K562 (cell line): Measurements from ENCODE around the gene PCSK6. TPM values are rescaled to one million over a fixed set of nuclear protein-coding genes. Genes with fewer than 3 reads are reported as not detected.

Source experiments
- ATAC-seq: fragments of 200-7000 bp; cut with Tn5 transposase; 3 replicates; pipeline ENCODE4 v1.9.1; 2020; ENCODE audit warnings: moderate library complexity
- BruUV-seq: library from RNA; stranded (reverse); fragments of 400-500 nt; replicated peaks from 2 replicates; lab custom pipeline; 2021; lab: Mats Ljungman, UMichigan
- CTCF ChIA-PET: fragments of 300-600 bp; formaldehyde crosslinking; extraction: SDS; loops from one replicate; lab custom pipeline; 2021; ENCODE audit warnings: low intra/inter-chr PET ratio; lab: Yijun Ruan, JAX
- POLR2A ChIA-PET: fragments of 300-600, 350-650 bp; sonication (Branson Sonifier 250); formaldehyde crosslinking; extraction: SDS; loops from one replicate; lab custom pipeline; 2021; ENCODE audit warnings: antibody characterized with exemption, inconsistent platforms; lab: Yijun Ruan, JAX
- DNase-seq, 4 experiments: peaks; one replicate each; pipeline versions ENCODE4 v3.0.0 to v3.0.0-alpha.2; 2011 to 2018; ENCODE audit warnings: low spot score in 3 of 4, mixed read lengths in 3 of 4; ENCODE audit errors: extremely low read depth in 1 of 4
- FAIRE-seq: peaks from 2 replicates; lab custom pipeline; 2011; peaks lifted over from hg19 to GRCh38; lab: Jason Lieb, UNC
- H2AFZ ChIP-seq: 2 replicates; pipeline ENCODE4 v1.6.0; 2011; ENCODE audit warnings: low read depth, low read length, control low read depth, inconsistent platforms
- H3K27ac ChIP-seq: fragments of 200-600 bp; 3 replicates; pipeline ENCODE4 v1.8.0; 2011; ENCODE audit warnings: low read depth, mild to moderate bottlenecking, control low read depth, inconsistent platforms, low read length, moderate library complexity, mixed read lengths; ENCODE audit errors: extremely low read depth
- H3K27me3 ChIP-seq, 2 experiments: fragments of 300-600 bp in 1 of 2; 2 replicates in 1 of 2; 3 replicates in 1 of 2; pipeline versions ENCODE4 v1.6.0 to v1.8.0; 2011; ENCODE audit warnings: inconsistent platforms in 2 of 2, low read length in 2 of 2, mild to moderate bottlenecking in 1 of 2, mixed read lengths in 1 of 2, moderate library complexity in 1 of 2; ENCODE audit not compliant: control insufficient read depth in 2 of 2, insufficient read depth in 2 of 2
- H3K36me3 ChIP-seq: fragments of 300-600 bp; 3 replicates; pipeline ENCODE4 v1.8.0; 2011; ENCODE audit warnings: mild to moderate bottlenecking, low read length, inconsistent platforms; ENCODE audit not compliant: control insufficient read depth, insufficient read depth
- H3K4me1 ChIP-seq, 2 experiments: fragments of 200-600 bp in 1 of 2; replicated peaks in 1 of 2; 2 replicates in 1 of 2; 3 replicates in 1 of 2; pipeline versions ENCODE4 v1.5.1 to v1.8.0; 2011; ENCODE audit warnings: inconsistent platforms in 2 of 2, low read length in 2 of 2, mild to moderate bottlenecking in 1 of 2, mixed read lengths in 1 of 2, moderate library complexity in 1 of 2; ENCODE audit not compliant: control insufficient read depth in 2 of 2, insufficient read depth in 2 of 2
- H3K4me2 ChIP-seq: 2 replicates; pipeline ENCODE4 v1.6.1; 2011; ENCODE audit warnings: low read length, control low read depth, inconsistent platforms, mixed read lengths; ENCODE audit not compliant: insufficient read depth
- H3K4me3 ChIP-seq: fragments of 200-600 bp; sonication (generic), shearing (Covaris generic); 2 replicates; pipeline ENCODE4 v1.5.1; 2016; ENCODE audit warnings: control low read depth, inconsistent platforms
- H3K79me2 ChIP-seq: fragments of 200-600 bp; 3 replicates; pipeline ENCODE4 v1.8.0; 2011; ENCODE audit warnings: low read length, inconsistent platforms; ENCODE audit not compliant: control insufficient read depth, insufficient read depth
- H3K9ac ChIP-seq, 2 experiments: 2 replicates each; pipeline versions ENCODE4 v1.6.0 to v1.6.1; 2011; ENCODE audit warnings: low read depth in 2 of 2, low read length in 2 of 2, control low read depth in 1 of 2, inconsistent platforms in 1 of 2, mild to moderate bottlenecking in 1 of 2, mixed read lengths in 1 of 2; ENCODE audit not compliant: insufficient read depth in 1 of 2
- H3K9me1 ChIP-seq: one replicate; pipeline ENCODE4 v1.6.0; 2011; ENCODE audit warnings: inconsistent platforms, mild to moderate bottlenecking, low read length, moderate library complexity; ENCODE audit not compliant: control insufficient read depth, insufficient read depth
- H3K9me3 ChIP-seq: replicated peaks from 2 replicates; pipeline ENCODE4 v1.5.1; 2011; ENCODE audit warnings: low read depth, low read length, inconsistent platforms; ENCODE audit not compliant: control insufficient read depth, insufficient read depth
- H4K20me1 ChIP-seq: replicated peaks from 2 replicates; pipeline ENCODE4 v1.6.1; 2011; ENCODE audit warnings: low read length, inconsistent platforms, mixed read lengths; ENCODE audit not compliant: control insufficient read depth, insufficient read depth
- NFIC ChIP-seq: fragments of 450-650 bp; IDR thresholded peaks from 2 replicates; pipeline ENCODE4 v1.6.1; 2017; ENCODE audit warnings: mild to moderate bottlenecking, inconsistent platforms
- PCBP1 ChIP-seq: fragments of 200-400 bp; formaldehyde crosslinking; IDR thresholded peaks from 2 replicates; pipeline ENCODE4 v1.6.1; 2018; ENCODE audit warnings: mild to moderate bottlenecking, low read depth, low read length; ENCODE audit not compliant: poor library complexity, severe bottlenecking
- ZBTB49 ChIP-seq: sonication (generic); formaldehyde crosslinking; IDR thresholded peaks from 2 replicates; pipeline ENCODE4 v1.8.0; 2022; ENCODE audit warnings: missing genetic modification reagents, mild to moderate bottlenecking, borderline replicate concordance
- ZKSCAN1 ChIP-seq: fragments of 150-350 bp; IDR thresholded peaks from 2 replicates; pipeline ENCODE4 v1.6.1; 2016; ENCODE audit warnings: low read depth, low read length
- ZNF133 ChIP-seq: fragments of 250-450 bp; sonication (Bioruptor Pico); IDR thresholded peaks from 2 replicates; pipeline ENCODE4 v1.4.0; 2020; ENCODE audit warnings: mild to moderate bottlenecking
- WGBS: fragments of 100-300 bp; shearing (Covaris generic); methylation state at CpG from one replicate; pipeline ENCODE4 v1.1.6; 2016; ENCODE audit warnings: low coverage, mixed read lengths; ENCODE audit not compliant: insufficient coverage; ENCODE audit errors: missing lambda C conversion rate; 5-methylcytosine and 5-hydroxymethylcytosine counted together
- in situ Hi-C: fragments of 300-500 bp; cut with MboI; formaldehyde crosslinking; loops from 4 replicates; pipeline ENCODE4 v1.15.0; 2018; ENCODE audit warnings: inconsistent platforms, mixed read lengths
- intact Hi-C: fragments of 100-400 bp; cut with micrococcal nuclease; formaldehyde crosslinking; loops from 2 replicates; pipeline ENCODE4 v1.14.2; 2022
- polyA plus RNA-seq, 8 experiments: library from polyadenylated mRNA; depleted of rRNA in 4 of 8; stranded (reverse) in 5 of 8; unstranded in 3 of 8; fragments of >200 nt; fragmentation: Nextera tagmentation in 2 of 8; fragmentation: Illumina TruSeq in 1 of 8; extraction: Ambion mirVana in 2 of 8; extraction: Trizol in 1 of 8; gene quantifications; 2 replicates each; pipeline versions ENCODE4 v1.2.1 to v1.2.3, GENCODE V29; 2011 to 2014; ENCODE audit warnings: inconsistent platforms in 1 of 8, missing spikeins in 1 of 8
- total RNA-seq, 7 experiments: library from RNA; depleted of rRNA in 6 of 7; stranded (reverse); fragments of >200 nt in 6 of 7; fragmentation: Illumina TruSeq in 2 of 7; extraction: Trizol in 2 of 7; gene quantifications; 2 replicates each; pipeline versions ENCODE4 v1.2.1 to v1.2.3, GENCODE V29; 2011 to 2021; ENCODE audit warnings: low replicate concordance in 1 of 7
- TF ChIP-seq, protein P1 (sequence below): fragments of 450-650 bp; IDR thresholded peaks from one replicate; pipeline ENCODE4 v1.6.1; 2018; ENCODE audit warnings: mild to moderate bottlenecking, moderate library complexity; ENCODE audit not compliant: partially characterized antibody

PCSK6 gene
- total and polyA plus RNA-seq, 9 of the 15 experiments (the other 6 are each of a cell fraction or from before 2014, with no cell fraction given): 2.2 to 32.6 (median 14.5) TPM

DNA sequence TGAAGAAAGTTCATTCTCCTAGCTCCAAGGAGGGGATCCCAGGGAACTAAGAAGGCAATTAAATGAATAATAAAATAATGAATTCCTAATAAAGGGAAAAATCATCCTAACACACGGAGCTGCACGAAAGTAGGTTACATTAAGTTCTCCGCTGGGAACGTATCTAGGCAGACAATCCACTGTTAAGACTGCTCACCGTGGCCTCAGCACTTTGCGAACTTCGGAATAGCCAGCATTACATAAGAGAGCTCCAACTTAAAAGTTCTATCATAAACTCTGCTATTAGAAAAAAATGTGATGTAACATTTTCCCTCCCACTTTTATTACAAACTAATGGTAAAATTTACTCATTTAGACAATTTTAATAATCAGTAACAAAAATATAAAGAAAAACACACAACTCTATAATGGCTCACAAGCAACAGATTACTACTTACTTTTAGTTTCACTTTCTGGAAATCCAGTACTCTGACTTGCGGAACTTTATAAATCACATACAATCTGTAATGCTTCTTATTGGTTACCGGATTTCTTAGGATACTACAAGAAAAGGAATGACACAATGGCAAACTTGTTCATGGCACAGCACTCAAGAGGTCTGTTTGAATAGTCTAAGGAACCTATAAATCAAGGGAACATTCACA is 202.9 kb downstream of the PCSK6 start (continued):
- no peak for TF ChIP-seq PCBP1
- TF ChIP-seq NFIC: no peak
- no peak for TF ChIP-seq ZNF133 (CRISPR knock-in tag)

DNA sequence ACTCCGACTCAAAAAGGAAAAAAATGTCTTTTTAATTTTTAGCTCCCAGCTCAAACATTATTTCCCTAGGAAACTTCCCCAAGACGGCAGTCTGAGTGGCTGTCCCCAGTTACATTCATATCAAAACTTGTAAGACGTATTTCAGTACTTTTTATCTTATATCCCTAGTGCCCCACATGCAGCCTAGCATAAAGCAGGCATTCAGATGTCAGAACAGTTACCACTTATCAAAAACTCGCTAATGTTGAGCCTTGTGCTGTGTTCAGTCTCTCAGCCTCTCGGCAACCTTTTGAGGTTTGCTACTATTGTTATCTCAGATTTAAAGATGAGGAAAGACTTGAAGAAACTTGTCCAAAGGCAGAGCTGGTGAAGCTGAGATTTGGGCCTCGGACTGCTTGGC is 205.6 kb downstream of the PCSK6 start:
- CTCF ChIA-PET: no interaction called here
- Histone ChIP-seq H3K79me2 (peaks cover 25% of the 10 kb centered on the region), H3K9ac (no peak overlapping the region), H3K36me3 (peaks cover 89% of the 10 kb centered on the region), H3K4me1 (no peaks in the 10 kb centered on the region), H3K27me3 (no peaks in the 10 kb centered on the region), H3K27ac (no peak overlapping the region), H3K4me2 (no peak overlapping the region), H3K4me3 (no peak overlapping the region), H4K20me1 (peaks cover 3% of the 10 kb centered on the region), H3K9me1 (no peaks in the 10 kb centered on the region), H2AFZ (no peak overlapping the region), H3K9me3 (no peaks in the 10 kb centered on the region)
- intact Hi-C loops: no loop called here
- no TSS peak for BruUV-seq
- POLR2A ChIA-PET: interaction anchor here (0.5 to 4.2 kb wide), 3 partner anchors 10 to 198 kb away, joined by 3 to 25 read pairs (median 3); partner anchors contain the start of gene SNRPA1
- FAIRE-seq (no peak), DNase-seq (no peak), ATAC-seq (no peak)
- WGBS: 86% methylated on average over 6 of the region's 6 CpGs
- in situ Hi-C loops: no loop called here
- TF ChIP-seq, protein P1, sequence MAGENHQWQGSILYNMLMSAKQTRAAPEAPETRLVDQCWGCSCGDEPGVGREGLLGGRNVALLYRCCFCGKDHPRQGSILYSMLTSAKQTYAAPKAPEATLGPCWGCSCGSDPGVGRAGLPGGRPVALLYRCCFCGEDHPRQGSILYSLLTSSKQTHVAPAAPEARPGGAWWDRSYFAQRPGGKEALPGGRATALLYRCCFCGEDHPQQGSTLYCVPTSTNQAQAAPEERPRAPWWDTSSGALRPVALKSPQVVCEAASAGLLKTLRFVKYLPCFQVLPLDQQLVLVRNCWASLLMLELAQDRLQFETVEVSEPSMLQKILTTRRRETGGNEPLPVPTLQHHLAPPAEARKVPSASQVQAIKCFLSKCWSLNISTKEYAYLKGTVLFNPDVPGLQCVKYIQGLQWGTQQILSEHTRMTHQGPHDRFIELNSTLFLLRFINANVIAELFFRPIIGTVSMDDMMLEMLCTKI: no peak
- no peak for TF ChIP-seq ZBTB49 (CRISPR knock-in tag)
- no peak for TF ChIP-seq ZKSCAN1
